Measurements from ENCODE around the gene RCHY1. TPM values are rescaled to one million over a fixed set of nuclear protein-coding genes. Genes with fewer than 3 reads are reported as not detected.

The RCHY1 gene
- total RNA-seq, 2 donors from 2014 or later = 42.0 to 44.3 TPM

DNA sequence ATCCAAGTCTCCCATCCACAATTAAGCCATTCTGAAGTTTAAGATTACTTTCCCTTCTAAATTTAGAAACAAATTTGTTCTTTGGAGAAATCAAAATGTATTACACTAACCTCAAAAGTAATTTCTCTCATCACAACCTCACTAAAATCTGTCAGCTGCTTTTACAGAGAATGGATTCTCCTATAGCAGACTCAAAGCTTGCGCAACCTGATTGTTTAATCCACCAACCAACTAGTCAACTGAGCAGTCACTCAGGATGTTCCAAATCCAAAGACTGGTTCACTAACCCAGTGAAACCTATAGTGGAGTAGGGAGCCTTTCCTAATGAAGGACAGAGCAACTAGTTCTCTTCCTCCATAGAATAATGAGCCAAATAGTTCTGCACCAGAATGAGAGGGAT lies 44.3 kb downstream of the RCHY1 start:
- Mint-ChIP-seq H3K9me3 (no peaks in the 10 kb centered on the region), H3K36me3 (ENCODE audit: insufficient read depth in 2 of 2) (peaks cover 0 to 1% of the 10 kb centered on the region in 2 donors), H3K27me3 (ENCODE audit: low read depth) (no peaks in the 10 kb centered on the region), H3K27ac (no peak overlapping the region), H3K4me1 (ENCODE audit: low read depth) (no peaks in the 10 kb centered on the region), H3K4me3 (no peak overlapping the region)
- DNase-seq = no peak
- no peak for ATAC-seq (replicated peaks in 1 of 2)

GRCh38 chr4:75457365-75457764 lies 56.8 kb downstream of the RCHY1 start:
- no peak overlapping the region for H3K4me3 Mint-ChIP-seq
- H3K27me3 Mint-ChIP-seq (ENCODE audit: low read depth) = peaks cover 14% of the 10 kb centered on the region
- no peak for ATAC-seq (replicated peaks in 1 of 2)
- no peak overlapping the region for H3K27ac Mint-ChIP-seq
- no peak for DNase-seq
- H3K4me1 Mint-ChIP-seq (ENCODE audit: low read depth) = no peaks in the 10 kb centered on the region
- H3K9me3 Mint-ChIP-seq = peaks cover 0 to 2% of the 10 kb centered on the region in 2 donors
- no peaks in the 10 kb centered on the region for H3K36me3 Mint-ChIP-seq (ENCODE audit: insufficient read depth in 2 of 2)

- Mint-ChIP-seq H3K4me1 (ENCODE audit: low read depth) (no peaks in the 10 kb centered on the region), H3K4me3 (no peak overlapping the region), H3K36me3 (ENCODE audit: insufficient read depth in 2 of 2) (peaks cover 2 to 4% of the 10 kb centered on the region in 2 donors), H3K27ac (no peak overlapping the region), H3K27me3 (ENCODE audit: low read depth) (peaks cover 17% of the 10 kb centered on the region), H3K9me3 (peaks cover 2 to 5% of the 10 kb centered on the region in 2 donors)
- DNase-seq (no peak), ATAC-seq (replicated peaks in 1 of 2) (no peak)
Observed at GRCh38 chr4:75434105-75434504, 80.1 kb downstream of the RCHY1 start.

- Mint-ChIP-seq H3K27me3 (ENCODE audit: low read depth) (peaks cover 17% of the 10 kb centered on the region), H3K36me3 (ENCODE audit: insufficient read depth in 2 of 2) (peaks cover 2 to 4% of the 10 kb centered on the region in 2 donors), H3K27ac (no peak overlapping the region), H3K4me1 (ENCODE audit: low read depth) (no peaks in the 10 kb centered on the region), H3K9me3 (peaks cover 2 to 5% of the 10 kb centered on the region in 2 donors), H3K4me3 (no peak overlapping the region)
- ATAC-seq (replicated peaks in 1 of 2) (no peak), DNase-seq (no peak)
Observed at GRCh38 chr4:75432683-75433082, 81.5 kb downstream of the RCHY1 start.

- H3K9me3 Mint-ChIP-seq = peaks cover 0 to 4% of the 10 kb centered on the region in 2 donors
- H3K4me1 Mint-ChIP-seq (ENCODE audit: low read depth) = no peaks in the 10 kb centered on the region
- H3K27me3 Mint-ChIP-seq (ENCODE audit: low read depth) = peaks cover 7% of the 10 kb centered on the region
- no peak overlapping the region for H3K27ac Mint-ChIP-seq
- H3K36me3 Mint-ChIP-seq (ENCODE audit: insufficient read depth in 2 of 2) = no peaks in the 10 kb centered on the region
- DNase-seq = no peak
- ATAC-seq (replicated peaks in 1 of 2) = no peak
- H3K4me3 Mint-ChIP-seq = no peak overlapping the region
Observed at GRCh38 chr4:75429208-75429607, 85.0 kb downstream of the RCHY1 start.

Other genes starting within 250 kb of the RCHY1 start
- 10 to 100 TPM; 28.8 to 35.1 TPM for gene THAP6, start 70 bp upstream of the RCHY1 start, total RNA-seq
- gene ODAPH, start 41.7 kb upstream of the RCHY1 start, total RNA-seq = under 1 TPM in 1 of 2 donors, not detected in 1; 0.35 TPM
- 1 to 10 TPM; 1.3 to 2.2 TPM for gene CDKL2, start 116.1 kb upstream of the RCHY1 start, total RNA-seq
- 100 to 1,000 TPM; 204 to 212 TPM for gene G3BP2, start 159.0 kb upstream of the RCHY1 start, total RNA-seq
- gene USO1, start 210.2 kb upstream of the RCHY1 start, total RNA-seq = 10 to 100 TPM; 42.0 to 51.7 TPM

Measured in activated T-cell treated with anti-CD3 and anti-CD28 coated beads, Interleukin-2, amount 50 U/mL, for 72 hours (primary cell).